Adipocyte (in vitro differentiated cells): Measurements from ENCODE around the gene PFDN2.

Source experiments
- DNase-seq: peaks from one replicate; pipeline ENCODE4 v3.0.0-alpha.2; 2015; ENCODE audit warnings: low read depth
- H3K27me3 ChIP-seq: replicated peaks from 2 replicates; pipeline ENCODE4 v1.7.0; 2013; ENCODE audit warnings: mild to moderate bottlenecking, low read length, moderate library complexity; ENCODE audit not compliant: control insufficient read depth, insufficient read depth
- H3K36me3 ChIP-seq: 2 replicates; pipeline ENCODE4 v1.7.0; 2013; ENCODE audit warnings: low read length, mild to moderate bottlenecking, moderate library complexity; ENCODE audit not compliant: control insufficient read depth, insufficient read depth, severe bottlenecking
- H3K4me1 ChIP-seq: 2 replicates; pipeline ENCODE4 v1.7.0; 2013; ENCODE audit warnings: mild to moderate bottlenecking, low read length, moderate library complexity; ENCODE audit not compliant: control insufficient read depth, insufficient read depth
- H3K4me3 ChIP-seq: 2 replicates; pipeline ENCODE4 v1.7.0; 2013; ENCODE audit warnings: mild to moderate bottlenecking, low read length, moderate library complexity
- H3K9ac ChIP-seq: 2 replicates; pipeline ENCODE4 v1.7.0; 2013; ENCODE audit warnings: mild to moderate bottlenecking, low read length, moderate library complexity
- H3K9me3 ChIP-seq: 2 replicates; pipeline ENCODE4 v1.7.0; 2013; ENCODE audit warnings: mild to moderate bottlenecking, low read length, moderate library complexity; ENCODE audit not compliant: control insufficient read depth

PFDN2 gene

GRCh38 chr1:161085165-161085564 lies 32.7 kb downstream of the PFDN2 start:
- Histone ChIP-seq H3K4me1 (peaks cover 43% of the 10 kb centered on the region), H3K36me3 (no peaks in the 10 kb centered on the region), H3K27me3 (no peaks in the 10 kb centered on the region), H3K9me3 (no peaks in the 10 kb centered on the region), H3K9ac (peak overlapping the region; percentile 33), H3K4me3 (no peak overlapping the region)
- DNase-seq, result peak; percentile 15

DNA sequence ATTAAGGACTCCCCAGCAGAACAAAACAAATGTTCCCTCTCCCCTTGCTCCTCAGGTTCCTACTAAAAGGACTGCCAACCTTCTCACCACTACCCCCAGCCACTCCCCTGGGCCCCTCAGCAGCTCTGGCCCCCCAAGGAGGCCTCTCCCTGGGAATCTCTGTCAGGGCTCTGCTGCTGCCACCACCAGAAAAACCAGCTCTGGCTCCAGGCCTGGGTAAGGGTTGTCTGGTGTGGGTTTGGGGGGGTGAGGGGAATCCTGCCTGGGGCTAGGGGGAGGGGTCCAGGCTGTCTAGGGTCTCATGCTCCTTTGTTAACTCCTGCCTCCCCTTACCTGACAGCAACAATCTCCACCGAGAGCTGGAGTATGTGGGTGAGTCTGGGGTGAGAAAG lies 33.2 kb downstream of the PFDN2 start:
- Histone ChIP-seq H3K9me3 (no peaks in the 10 kb centered on the region), H3K9ac (no peak overlapping the region), H3K4me1 (peaks cover 47% of the 10 kb centered on the region), H3K4me3 (no peak overlapping the region), H3K27me3 (no peaks in the 10 kb centered on the region), H3K36me3 (no peaks in the 10 kb centered on the region)
- no peak for DNase-seq

DNA sequence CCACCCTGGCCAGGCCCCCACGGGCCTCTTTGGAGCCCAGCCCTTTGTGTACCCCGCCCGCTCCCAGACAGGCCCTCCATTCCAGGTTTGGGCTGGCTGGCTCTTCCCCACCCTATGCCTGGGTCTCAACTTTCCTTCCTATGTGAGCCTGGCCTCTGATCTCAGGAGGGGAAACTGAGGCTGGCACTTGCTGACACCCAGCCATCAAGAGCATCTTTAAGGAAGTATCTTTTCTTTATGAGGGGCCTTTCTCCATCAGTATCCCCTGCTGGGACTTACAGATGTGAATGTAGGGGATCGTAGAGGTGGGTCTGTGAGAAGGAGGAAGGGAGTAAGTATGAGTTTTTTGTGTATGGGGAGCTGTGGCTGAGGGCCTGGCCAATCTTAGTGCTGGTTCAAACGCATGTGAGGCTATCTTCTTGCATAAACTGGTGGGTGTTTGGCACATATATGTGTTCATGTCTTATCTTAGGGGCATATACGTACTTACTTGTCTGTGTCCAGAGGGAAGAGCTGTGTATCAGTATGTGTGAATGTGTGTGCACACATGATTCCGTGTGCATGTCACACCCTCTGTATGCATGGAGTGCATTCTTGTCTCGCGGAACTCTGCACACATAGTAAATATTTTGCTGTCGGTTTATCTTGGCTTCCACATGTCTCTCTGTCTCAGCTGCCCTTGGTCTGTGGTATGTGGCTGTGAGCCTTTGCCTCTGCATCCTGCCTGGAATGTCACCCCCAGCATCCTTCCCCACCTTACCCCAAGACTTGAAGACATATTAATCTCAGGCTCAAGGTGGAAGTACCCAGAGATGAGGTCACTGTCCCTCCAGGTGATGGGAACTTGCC lies 33.9 kb downstream of the PFDN2 start:
- Histone ChIP-seq H3K36me3 (no peaks in the 10 kb centered on the region), H3K9ac (no peak overlapping the region), H3K4me3 (no peak overlapping the region), H3K27me3 (no peaks in the 10 kb centered on the region), H3K9me3 (no peaks in the 10 kb centered on the region), H3K4me1 (peaks cover 47% of the 10 kb centered on the region)
- DNase-seq, result no peak

DNA sequence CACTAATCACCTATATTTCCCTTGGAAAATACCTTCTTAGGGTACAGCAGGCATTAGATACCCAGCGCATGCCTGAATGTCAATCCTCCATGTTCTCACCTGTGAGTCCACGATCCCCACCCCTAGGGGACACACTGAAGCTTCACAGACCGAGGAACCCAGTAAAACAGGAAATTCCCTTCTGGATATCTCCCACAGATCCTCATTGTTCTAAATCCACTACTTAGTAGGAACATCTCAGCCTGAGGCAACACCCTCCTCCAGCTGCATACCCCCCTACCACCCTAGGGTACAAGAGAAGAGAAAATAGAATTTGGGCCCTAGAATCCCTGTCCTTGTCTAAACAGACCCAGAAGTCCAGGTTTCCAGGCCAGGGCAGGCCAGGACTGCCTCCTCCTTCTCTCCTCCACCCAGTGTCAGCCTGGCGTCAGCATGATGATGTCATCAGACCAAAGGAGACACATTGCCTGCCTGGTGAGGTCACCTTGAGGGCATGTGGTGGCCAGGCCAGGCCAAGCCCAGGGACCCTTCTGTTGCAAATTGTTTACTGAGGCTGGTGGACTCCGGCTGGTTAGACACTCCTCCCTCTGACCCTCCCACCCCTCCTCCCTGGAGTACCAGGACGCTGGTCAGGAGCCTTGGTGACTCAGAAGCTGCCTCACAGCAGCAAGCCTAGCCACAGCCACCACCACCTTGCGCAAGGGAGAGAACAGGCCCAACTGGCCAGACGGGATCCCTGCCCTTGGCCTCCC lies 34.7 kb downstream of the PFDN2 start:
- Histone ChIP-seq H3K9ac (peak overlapping the region; percentile 56), H3K4me1 (peaks cover 47% of the 10 kb centered on the region), H3K9me3 (no peaks in the 10 kb centered on the region), H3K36me3 (no peaks in the 10 kb centered on the region), H3K4me3 (no peak overlapping the region), H3K27me3 (no peaks in the 10 kb centered on the region)
- DNase-seq, result peak; percentile 83

DNA sequence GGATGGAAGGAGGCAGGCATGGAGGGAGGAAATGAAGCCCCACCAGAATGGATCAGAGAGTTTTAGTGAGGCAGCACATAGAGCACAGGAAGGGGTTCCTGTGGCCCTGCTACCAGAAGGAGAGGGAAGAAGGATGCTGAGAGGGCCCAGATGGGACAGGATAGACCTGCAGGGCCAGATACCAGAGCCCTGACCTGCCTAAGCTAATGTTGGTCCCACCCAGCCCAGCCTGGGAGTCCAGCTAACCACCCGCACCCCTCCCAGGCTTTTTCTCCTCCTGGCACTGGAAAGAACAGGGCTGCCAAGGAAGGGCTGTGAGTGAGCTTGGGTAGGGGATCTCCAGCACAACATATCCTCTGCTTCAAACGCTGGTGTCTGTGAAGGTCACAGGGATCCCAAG lies 35.4 kb downstream of the PFDN2 start:
- no peak for DNase-seq
- H3K36me3 ChIP-seq, result no peaks in the 10 kb centered on the region
- H3K9ac ChIP-seq, result no peak overlapping the region
- H3K4me3 ChIP-seq, result no peak overlapping the region
- no peaks in the 10 kb centered on the region for H3K9me3 ChIP-seq
- peaks cover 47% of the 10 kb centered on the region for H3K4me1 ChIP-seq
- no peaks in the 10 kb centered on the region for H3K27me3 ChIP-seq

GRCh38 chr1:161081519-161081918 lies 36.3 kb downstream of the PFDN2 start:
- Histone ChIP-seq H3K4me3 (no peak overlapping the region), H3K27me3 (no peaks in the 10 kb centered on the region), H3K9me3 (no peaks in the 10 kb centered on the region), H3K4me1 (peaks cover 47% of the 10 kb centered on the region), H3K36me3 (no peaks in the 10 kb centered on the region), H3K9ac (no peak overlapping the region)
- DNase-seq, result no peak

- H3K4me1 ChIP-seq, result peaks cover 47% of the 10 kb centered on the region
- peak overlapping the region; percentile 5 for H3K9ac ChIP-seq
- H3K4me3 ChIP-seq, result no peak overlapping the region
Observed at GRCh38 chr1:161080441-161081405, 37.1 kb downstream of the PFDN2 start.

GRCh38 chr1:161079436-161080110 lies 38.3 kb downstream of the PFDN2 start:
- no peak for DNase-seq
- H3K9me3 ChIP-seq, result no peaks in the 10 kb centered on the region
- H3K36me3 ChIP-seq, result no peaks in the 10 kb centered on the region
- peaks cover 38% of the 10 kb centered on the region for H3K4me1 ChIP-seq
- H3K9ac ChIP-seq, result no peak overlapping the region
- no peaks in the 10 kb centered on the region for H3K27me3 ChIP-seq
- H3K4me3 ChIP-seq, result no peak overlapping the region

More at GRCh38 chr1:161080441-161081405, 37.1 kb downstream of the PFDN2 start:
- H3K27me3 ChIP-seq, result no peaks in the 10 kb centered on the region
- no peaks in the 10 kb centered on the region for H3K36me3 ChIP-seq
- DNase-seq, result peak; percentile 42
- H3K9me3 ChIP-seq, result no peaks in the 10 kb centered on the region

- no peak for DNase-seq
Observed at GRCh38 chr1:161077426-161077825, 40.4 kb downstream of the PFDN2 start.

GRCh38 chr1:161076410-161076809 lies 41.4 kb downstream of the PFDN2 start:
- Histone ChIP-seq H3K36me3 (no peaks in the 10 kb centered on the region), H3K4me3 (no peak overlapping the region), H3K4me1 (peaks cover 16% of the 10 kb centered on the region), H3K9me3 (no peaks in the 10 kb centered on the region), H3K9ac (no peak overlapping the region), H3K27me3 (no peaks in the 10 kb centered on the region)
- no peak for DNase-seq

More at GRCh38 chr1:161077426-161077825, 40.4 kb downstream of the PFDN2 start:
- no peak overlapping the region for H3K9ac ChIP-seq
- no peaks in the 10 kb centered on the region for H3K9me3 ChIP-seq
- H3K36me3 ChIP-seq, result no peaks in the 10 kb centered on the region
- H3K4me1 ChIP-seq, result peaks cover 18% of the 10 kb centered on the region
- no peak overlapping the region for H3K4me3 ChIP-seq
- H3K27me3 ChIP-seq, result no peaks in the 10 kb centered on the region
